GM12875 (cell line): ENCODE measurements around the gene LGR6.
"Not testable (repeated sequence)": the region's sequence is repeated elsewhere in the genome, so short reads cannot be mapped to it uniquely, and the experiment has no call there.

Experiments used
- H3K4me3 ChIP-seq: one replicate; pipeline ENCODE4 v1.5.1; 2011; ENCODE audit warnings: low read depth, low read length, control low read depth
- TF ChIP-seq, protein P1 (sequence below): IDR thresholded peaks from 2 replicates; pipeline ENCODE4 v1.5.1; 2011; ENCODE audit warnings: low read depth, mild to moderate bottlenecking, control low read depth, inconsistent platforms, low read length, moderate library complexity, borderline replicate concordance; ENCODE audit not compliant: insufficient read depth

The LGR6 gene

GRCh38 chr1:202164271-202165037 lies 29.1 kb upstream of the LGR6 start:
- peak overlapping the region; percentile 43 for H3K4me3 ChIP-seq
- TF ChIP-seq, protein P1, sequence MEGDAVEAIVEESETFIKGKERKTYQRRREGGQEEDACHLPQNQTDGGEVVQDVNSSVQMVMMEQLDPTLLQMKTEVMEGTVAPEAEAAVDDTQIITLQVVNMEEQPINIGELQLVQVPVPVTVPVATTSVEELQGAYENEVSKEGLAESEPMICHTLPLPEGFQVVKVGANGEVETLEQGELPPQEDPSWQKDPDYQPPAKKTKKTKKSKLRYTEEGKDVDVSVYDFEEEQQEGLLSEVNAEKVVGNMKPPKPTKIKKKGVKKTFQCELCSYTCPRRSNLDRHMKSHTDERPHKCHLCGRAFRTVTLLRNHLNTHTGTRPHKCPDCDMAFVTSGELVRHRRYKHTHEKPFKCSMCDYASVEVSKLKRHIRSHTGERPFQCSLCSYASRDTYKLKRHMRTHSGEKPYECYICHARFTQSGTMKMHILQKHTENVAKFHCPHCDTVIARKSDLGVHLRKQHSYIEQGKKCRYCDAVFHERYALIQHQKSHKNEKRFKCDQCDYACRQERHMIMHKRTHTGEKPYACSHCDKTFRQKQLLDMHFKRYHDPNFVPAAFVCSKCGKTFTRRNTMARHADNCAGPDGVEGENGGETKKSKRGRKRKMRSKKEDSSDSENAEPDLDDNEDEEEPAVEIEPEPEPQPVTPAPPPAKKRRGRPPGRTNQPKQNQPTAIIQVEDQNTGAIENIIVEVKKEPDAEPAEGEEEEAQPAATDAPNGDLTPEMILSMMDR, result no peak

DNA sequence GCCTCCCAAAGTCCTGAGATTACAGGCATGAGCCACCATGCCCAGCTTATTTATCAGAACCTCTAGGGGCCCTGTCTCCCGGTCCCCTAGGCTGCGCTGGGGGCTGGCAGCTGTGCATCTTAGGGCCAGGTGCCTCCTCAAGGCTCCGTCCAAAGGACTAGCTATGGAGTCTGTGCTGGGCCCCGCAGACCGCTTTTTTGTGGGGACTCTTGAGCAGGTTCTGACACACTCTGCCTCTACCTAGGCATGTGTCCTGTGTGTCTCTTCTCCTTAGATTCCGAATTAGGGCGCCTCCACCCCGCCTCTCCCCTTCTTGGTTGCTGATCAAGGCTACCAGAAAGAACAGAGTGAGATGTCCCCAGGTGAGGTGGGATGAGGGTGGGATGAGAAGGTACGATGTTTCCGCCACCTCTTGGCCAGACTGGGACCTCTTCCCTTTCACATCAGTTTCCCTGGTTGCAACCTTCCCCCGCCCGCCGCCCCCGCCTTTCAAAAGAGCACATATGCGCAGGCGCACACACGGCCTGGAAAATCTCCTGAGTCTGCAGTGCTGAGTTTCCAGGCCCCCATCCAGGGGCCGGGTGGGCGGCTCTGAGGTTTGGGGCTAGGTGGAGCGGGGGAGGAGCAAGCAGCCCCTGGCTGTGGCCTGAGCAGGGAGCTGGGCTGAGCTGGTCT lies 28.2 kb upstream of the LGR6 start:
- peak overlapping the region; percentile 5 for H3K4me3 ChIP-seq
- TF ChIP-seq, protein P1, result no peak

DNA sequence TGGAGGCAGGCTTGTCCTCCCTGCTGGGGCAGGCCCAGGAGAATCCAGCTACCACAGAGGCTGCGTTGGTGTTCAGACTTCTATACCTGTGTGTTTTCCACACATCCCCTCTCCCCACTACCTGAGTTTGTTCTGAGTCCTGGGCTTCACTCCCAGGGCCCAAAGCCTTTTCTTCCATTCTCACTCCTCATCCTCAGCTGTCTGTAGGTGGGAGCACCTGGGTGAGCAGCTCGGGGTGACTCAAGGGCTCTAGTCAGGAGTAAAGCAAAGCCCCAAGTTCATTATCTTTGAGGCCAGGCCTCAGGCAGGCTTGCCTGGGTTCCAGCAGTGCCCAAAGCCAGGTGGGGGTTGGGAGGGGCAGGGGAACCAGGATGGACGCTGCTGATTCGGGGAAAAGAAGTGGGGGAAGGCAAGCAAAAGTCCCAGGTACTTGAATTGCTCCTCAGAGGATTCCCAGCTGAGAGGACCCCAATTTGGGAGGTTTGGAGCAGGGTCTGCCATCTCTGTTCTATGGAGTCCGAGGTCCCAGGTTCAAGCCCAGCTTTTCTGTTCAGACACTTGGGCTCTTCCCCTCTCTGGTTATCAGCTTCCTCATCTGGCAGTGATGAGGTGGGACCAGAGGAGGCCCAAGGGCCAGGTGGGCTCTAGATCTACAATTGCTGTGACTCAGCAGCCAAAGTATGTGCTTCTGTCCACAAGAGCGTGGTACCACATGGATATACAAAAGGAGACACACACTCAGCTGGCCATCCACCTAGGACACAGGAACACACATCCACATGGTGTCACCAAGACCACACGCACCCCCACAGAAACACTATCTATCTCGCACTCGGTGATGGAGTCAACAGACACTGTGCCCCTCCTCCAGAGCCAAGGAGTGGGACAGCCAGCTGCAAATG lies 27.4 kb upstream of the LGR6 start:
- H3K4me3 ChIP-seq, result peak overlapping the region; percentile 5
- TF ChIP-seq, protein P1, result no peak

DNA sequence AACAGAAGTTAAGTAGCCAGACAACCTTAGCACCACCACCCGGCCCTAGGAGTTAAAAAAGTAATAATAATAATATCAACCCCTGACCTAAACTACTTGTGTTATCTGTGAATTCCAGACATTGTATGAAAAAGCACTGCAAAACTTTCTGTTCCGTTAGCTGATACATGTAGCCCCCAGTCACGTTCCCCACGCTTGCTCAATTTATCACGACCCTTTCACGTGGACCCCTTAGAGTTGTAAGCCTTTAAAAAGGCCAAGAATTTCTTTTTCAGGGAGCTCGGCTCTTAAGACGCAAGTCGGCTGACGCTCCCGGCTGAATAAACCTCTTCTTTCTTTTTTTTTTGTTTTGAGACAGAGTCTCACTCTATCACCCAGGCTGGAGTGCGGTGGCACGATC lies 26.5 kb upstream of the LGR6 start:
- H3K4me3 ChIP-seq, result not testable (repeated sequence)

GRCh38 chr1:202167708-202168415 lies 25.7 kb upstream of the LGR6 start:
- TF ChIP-seq, protein P1, result no peak
- H3K4me3 ChIP-seq, result no peak overlapping the region

DNA sequence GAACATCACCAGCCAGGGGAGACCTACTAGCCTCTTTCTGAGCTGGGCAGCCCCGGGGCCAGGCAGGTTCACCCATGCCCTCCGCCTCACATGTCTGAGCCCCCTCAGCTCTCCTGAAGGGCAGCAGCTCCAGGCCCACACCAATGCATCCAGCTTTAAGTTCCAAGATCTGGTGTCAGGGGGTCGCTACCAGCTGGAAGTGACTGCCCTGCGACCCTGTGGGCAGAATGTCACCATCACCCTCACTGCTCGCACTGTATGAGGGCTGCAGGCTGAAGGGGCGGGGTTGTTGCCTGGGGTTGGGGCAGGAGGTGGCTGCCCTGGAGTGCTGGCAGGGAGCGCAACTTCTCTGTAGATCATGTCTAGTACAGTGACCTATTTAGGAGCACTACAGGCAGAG lies 24.7 kb upstream of the LGR6 start:
- TF ChIP-seq, protein P1, result no peak
- H3K4me3 ChIP-seq, result no peak overlapping the region

DNA sequence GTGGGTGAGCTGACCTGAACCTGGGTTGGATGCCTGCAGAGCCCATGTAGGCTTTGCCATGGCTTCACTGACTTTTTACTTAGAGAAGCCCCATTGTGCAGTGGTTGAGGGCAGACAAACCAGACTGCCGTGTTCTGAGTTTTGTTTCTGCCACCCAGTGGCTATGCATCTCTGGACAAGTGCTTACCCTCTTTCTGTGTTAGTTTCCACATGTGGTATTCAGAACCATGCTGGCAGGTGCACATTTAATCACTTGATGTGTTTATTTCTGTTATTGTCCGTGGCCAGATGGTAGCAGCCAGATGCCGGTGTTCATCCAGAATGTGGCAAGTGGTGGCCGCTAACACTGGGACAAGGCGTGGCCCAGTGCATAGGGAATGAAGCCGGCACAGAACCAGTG lies 22.9 kb upstream of the LGR6 start:
- TF ChIP-seq, protein P1, result no peak
- no peak overlapping the region for H3K4me3 ChIP-seq
